ENCODE data around the gene CPTP. TPM values are rescaled to one million over a fixed set of nuclear protein-coding genes. Genes with fewer than 3 reads are reported as not detected.

The CPTP gene
- total RNA-seq, 1 donor from 2014 or later = 12.3 TPM

- intact Hi-C loops (cut with micrococcal nuclease) = loop anchor here (5.0 kb wide), 2 partner anchors 99 to 249 kb away; partner anchors contain the start of gene TNFRSF18
- DNase-seq = peak; percentile 71
Observed at GRCh38 chr1:1306661-1307260, 17.8 kb upstream of the CPTP start.

GRCh38 chr1:1307261-1307922 lies 17.2 kb upstream of the CPTP start:
- peaks cover 18% of the 10 kb centered on the region for H3K4me1 Mint-ChIP-seq
- intact Hi-C loops (cut with micrococcal nuclease) = loop anchor here (5.0 kb wide), 2 partner anchors 100 to 250 kb away; partner anchors contain the start of gene TNFRSF18
- peak overlapping the region; percentile 88 for H3K4me3 Mint-ChIP-seq
- H3K27ac Mint-ChIP-seq = peak overlapping the region; percentile 87
- no peaks in the 10 kb centered on the region for H3K27me3 Mint-ChIP-seq
- H3K9me3 Mint-ChIP-seq = no peaks in the 10 kb centered on the region
- DNase-seq = no peak
- peaks cover 5% of the 10 kb centered on the region for H3K36me3 Mint-ChIP-seq (ENCODE audit: low read depth)

More at GRCh38 chr1:1306661-1307260, 17.8 kb upstream of the CPTP start:
- H3K4me1 Mint-ChIP-seq = peaks cover 18% of the 10 kb centered on the region
- peak overlapping the region; percentile 88 for H3K4me3 Mint-ChIP-seq
- H3K36me3 Mint-ChIP-seq (ENCODE audit: low read depth) = peaks cover 5% of the 10 kb centered on the region
- no peaks in the 10 kb centered on the region for H3K27me3 Mint-ChIP-seq
- H3K27ac Mint-ChIP-seq = peak overlapping the region; percentile 87
- no peaks in the 10 kb centered on the region for H3K9me3 Mint-ChIP-seq

GRCh38 chr1:1307923-1308755 lies 16.5 kb upstream of the CPTP start, which contains the start of the genes ACAP3 and PUSL1:
TSS of gene ACAP3 (minus strand) at chr1:1307930. CDS start at chr1:1307815, 115 bp downstream.
TSS of gene PUSL1 (plus strand) at chr1:1308597. CDS start at chr1:1308644, 47 bp downstream.
- intact Hi-C loops (cut with micrococcal nuclease) = loop anchor here (1.0 to 5.0 kb wide), 5 partner anchors 17 to 251 kb away; partner anchors contain the start of genes AURKAIP1, C1orf159, CPTP and INTS11
- H3K36me3 Mint-ChIP-seq (ENCODE audit: low read depth) = peaks cover 8% of the 10 kb centered on the region
- peak within 1 kb of the TSS; percentile 88 for H3K4me3 Mint-ChIP-seq
- no peaks in the 10 kb centered on the region for H3K9me3 Mint-ChIP-seq
- H3K27me3 Mint-ChIP-seq = no peaks in the 10 kb centered on the region
- H3K27ac Mint-ChIP-seq = peak within 1 kb of the TSS; percentile 90
- peak; percentile 96 for DNase-seq
- H3K4me1 Mint-ChIP-seq = peaks cover 18% of the 10 kb centered on the region

GRCh38 chr1:1308756-1309250 lies 15.8 kb upstream of the CPTP start:
- intact Hi-C loops (cut with micrococcal nuclease) = loop anchor here (1.0 to 5.0 kb wide), 5 partner anchors 16 to 252 kb away; partner anchors contain the start of genes AURKAIP1, C1orf159, CPTP and INTS11
- Mint-ChIP-seq H3K9me3 (no peaks in the 10 kb centered on the region), H3K27ac (peak overlapping the region; percentile 82), H3K27me3 (no peaks in the 10 kb centered on the region), H3K4me3 (peak overlapping the region; percentile 85), H3K36me3 (ENCODE audit: low read depth) (peaks cover 15% of the 10 kb centered on the region), H3K4me1 (peaks cover 18% of the 10 kb centered on the region)
- DNase-seq = no peak

- peak; percentile 71 for DNase-seq
- no peaks in the 10 kb centered on the region for H3K27me3 Mint-ChIP-seq
- peak overlapping the region; percentile 41 for H3K27ac Mint-ChIP-seq
- intact Hi-C loops (cut with micrococcal nuclease) = loop anchor here (2.0 to 5.0 kb wide), 4 partner anchors 15 to 252 kb away; partner anchors contain the start of genes C1orf159, CPTP, INTS11 and TNFRSF18
- H3K4me1 Mint-ChIP-seq = peaks cover 18% of the 10 kb centered on the region
- H3K4me3 Mint-ChIP-seq = peak overlapping the region; percentile 85
- peaks cover 16% of the 10 kb centered on the region for H3K36me3 Mint-ChIP-seq (ENCODE audit: low read depth)
- H3K9me3 Mint-ChIP-seq = no peaks in the 10 kb centered on the region
Observed at GRCh38 chr1:1309251-1310108, 15.1 kb upstream of the CPTP start.

- peaks cover 20% of the 10 kb centered on the region for H3K4me1 Mint-ChIP-seq
- H3K27ac Mint-ChIP-seq = no peak overlapping the region
- H3K27me3 Mint-ChIP-seq = no peaks in the 10 kb centered on the region
- peaks cover 19% of the 10 kb centered on the region for H3K36me3 Mint-ChIP-seq (ENCODE audit: low read depth)
- intact Hi-C loops (cut with micrococcal nuclease) = no loop called here
- no peaks in the 10 kb centered on the region for H3K9me3 Mint-ChIP-seq
- H3K4me3 Mint-ChIP-seq = peak overlapping the region; percentile 85
- no peak for DNase-seq
Observed at GRCh38 chr1:1310109-1310385, 14.6 kb upstream of the CPTP start.

GRCh38 chr1:1310476-1311053 lies 14.0 kb upstream of the CPTP start:
- peaks cover 23% of the 10 kb centered on the region for H3K36me3 Mint-ChIP-seq (ENCODE audit: low read depth)
- H3K4me3 Mint-ChIP-seq = peak overlapping the region; percentile 43
- H3K9me3 Mint-ChIP-seq = no peaks in the 10 kb centered on the region
- H3K27ac Mint-ChIP-seq = no peak overlapping the region
- H3K27me3 Mint-ChIP-seq = no peaks in the 10 kb centered on the region
- H3K4me1 Mint-ChIP-seq = peaks cover 17% of the 10 kb centered on the region
- intact Hi-C loops (cut with micrococcal nuclease) = no loop called here
- DNase-seq = no peak

- H3K27ac Mint-ChIP-seq = no peak overlapping the region
- no peak overlapping the region for H3K4me3 Mint-ChIP-seq
- H3K9me3 Mint-ChIP-seq = no peaks in the 10 kb centered on the region
Observed at GRCh38 chr1:1311107-1312104, 13.2 kb upstream of the CPTP start.

GRCh38 chr1:1312450-1313314 lies 11.9 kb upstream of the CPTP start:
- DNase-seq = no peak
- Mint-ChIP-seq H3K9me3 (no peaks in the 10 kb centered on the region), H3K36me3 (ENCODE audit: low read depth) (peaks cover 36% of the 10 kb centered on the region)

More at GRCh38 chr1:1311107-1312104, 13.2 kb upstream of the CPTP start:
- Mint-ChIP-seq H3K4me1 (peaks cover 10% of the 10 kb centered on the region), H3K27me3 (no peaks in the 10 kb centered on the region), H3K36me3 (ENCODE audit: low read depth) (peaks cover 30% of the 10 kb centered on the region)
- DNase-seq = no peak
- intact Hi-C loops (cut with micrococcal nuclease) = no loop called here

GRCh38 chr1:1313500-1314236 lies 10.9 kb upstream of the CPTP start:
- no peak for DNase-seq
- no peaks in the 10 kb centered on the region for H3K27me3 Mint-ChIP-seq
- intact Hi-C loops (cut with micrococcal nuclease) = no loop called here
- no peak overlapping the region for H3K27ac Mint-ChIP-seq
- H3K36me3 Mint-ChIP-seq (ENCODE audit: low read depth) = peaks cover 40% of the 10 kb centered on the region
- no peaks in the 10 kb centered on the region for H3K9me3 Mint-ChIP-seq
- H3K4me3 Mint-ChIP-seq = no peak overlapping the region
- peaks cover 2% of the 10 kb centered on the region for H3K4me1 Mint-ChIP-seq

More at GRCh38 chr1:1312450-1313314, 11.9 kb upstream of the CPTP start:
- Mint-ChIP-seq H3K4me1 (peaks cover 2% of the 10 kb centered on the region), H3K4me3 (peak overlapping the region; percentile 21), H3K27me3 (no peaks in the 10 kb centered on the region), H3K27ac (no peak overlapping the region)
- intact Hi-C loops (cut with micrococcal nuclease) = no loop called here
